Fibroblast of skin of back (primary cell): Measurements from ENCODE around the gene PLIN4.

Experiments used
- DNase-seq: peaks from one replicate; pipeline ENCODE4 v3.0.0-alpha.2; 2013

The PLIN4 gene

GRCh38 chr19:4483385-4483784 is 34.9 kb downstream of the PLIN4 start:
- no peak for DNase-seq

GRCh38 chr19:4482721-4483364 is 35.4 kb downstream of the PLIN4 start:
- DNase-seq = no peak

- DNase-seq = no peak
Observed at GRCh38 chr19:4477034-4477801, 41.1 kb downstream of the PLIN4 start.

- DNase-seq = peak; percentile 79
Observed at GRCh38 chr19:4474514-4475022, 43.7 kb downstream of the PLIN4 start.

- DNase-seq = peak; percentile 11
Observed at GRCh38 chr19:4473763-4474513, 44.3 kb downstream of the PLIN4 start.

DNA sequence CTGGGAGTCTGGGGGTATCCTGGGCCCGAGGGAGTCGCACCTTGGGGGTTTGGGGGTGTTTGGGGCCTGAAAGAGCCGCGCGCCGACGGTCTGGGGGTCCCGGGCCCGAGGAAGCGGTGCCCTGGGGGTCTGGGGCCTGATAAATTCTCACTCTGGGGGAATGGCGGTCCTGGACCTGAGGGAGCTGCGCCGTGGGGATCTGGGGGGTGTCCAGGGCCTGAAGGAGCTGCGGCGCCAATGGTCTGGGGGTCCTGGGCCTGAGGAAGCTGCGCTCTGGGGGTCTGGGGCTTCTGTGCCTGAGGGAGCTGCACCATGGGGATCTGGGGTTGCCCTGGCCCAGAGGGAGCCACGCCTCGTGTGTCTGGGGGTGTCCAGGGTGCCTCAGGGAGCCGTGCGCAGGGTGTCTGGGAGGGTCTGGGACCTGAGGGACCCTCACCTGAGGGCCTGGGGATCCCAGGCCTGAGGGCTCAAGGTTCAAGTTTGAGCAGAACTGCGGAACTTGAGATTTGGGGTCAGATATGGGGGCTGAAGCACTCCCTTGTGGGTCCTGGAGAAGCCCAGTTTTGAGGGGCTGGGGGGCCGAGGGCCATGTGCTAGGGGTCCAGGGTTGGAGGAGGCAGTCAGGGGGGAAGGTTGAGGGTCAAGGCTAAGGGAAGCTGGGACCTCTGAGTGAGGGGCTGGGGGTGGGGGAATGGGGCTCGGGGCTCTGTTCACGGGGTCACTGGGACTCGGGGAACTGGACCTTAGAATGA is 45.1 kb downstream of the PLIN4 start:
- no peak for DNase-seq

DNA sequence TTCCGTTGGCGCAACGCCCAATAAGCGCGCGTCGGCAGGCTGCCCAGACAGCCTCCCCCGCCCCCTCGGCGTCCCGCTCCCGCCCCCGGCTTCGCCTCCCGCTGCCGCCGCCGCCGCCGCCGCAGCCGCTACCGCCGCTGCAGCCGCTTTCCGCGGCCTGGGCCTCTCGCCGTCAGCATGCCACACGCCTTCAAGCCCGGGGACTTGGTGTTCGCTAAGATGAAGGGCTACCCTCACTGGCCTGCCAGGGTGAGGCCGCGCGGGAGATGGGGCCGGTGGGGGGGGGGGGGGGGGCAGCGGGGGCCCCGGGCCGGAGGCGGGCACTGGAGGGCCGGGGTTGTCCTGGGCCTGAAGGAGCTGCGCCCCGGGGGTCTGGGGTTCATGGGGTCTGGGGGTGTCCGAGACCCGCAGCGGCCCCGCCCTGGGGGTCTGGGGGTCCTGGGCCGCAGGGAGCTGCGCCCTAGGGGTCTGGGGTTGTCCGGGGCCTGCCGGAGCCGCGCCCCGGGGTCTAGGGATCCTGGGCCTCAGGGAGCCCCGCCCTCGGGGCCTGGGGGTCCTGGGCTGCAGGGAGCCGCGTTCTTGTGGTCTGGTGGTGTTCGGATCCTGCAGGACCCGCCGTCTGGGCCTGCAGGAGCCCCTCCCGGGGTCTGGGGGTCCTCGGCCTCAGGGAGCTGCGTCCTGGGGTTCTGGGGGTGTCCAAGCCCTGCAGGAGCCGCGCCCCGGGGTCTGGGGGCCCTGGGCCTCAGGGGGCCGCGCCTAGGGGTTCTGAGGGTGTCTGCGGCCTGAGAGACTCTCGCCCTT is 45.9 kb downstream of the PLIN4 start, which contains the start of gene HDGFL2:
Gene HDGFL2 (plus strand): TSS at position 124 of the 801 bp plus-strand sequence. CDS start 54 bp downstream, at position 178.
- DNase-seq = no peak

GRCh38 chr19:4471403-4472173 is 46.7 kb downstream of the PLIN4 start:
- DNase-seq = peak; percentile 100

DNA sequence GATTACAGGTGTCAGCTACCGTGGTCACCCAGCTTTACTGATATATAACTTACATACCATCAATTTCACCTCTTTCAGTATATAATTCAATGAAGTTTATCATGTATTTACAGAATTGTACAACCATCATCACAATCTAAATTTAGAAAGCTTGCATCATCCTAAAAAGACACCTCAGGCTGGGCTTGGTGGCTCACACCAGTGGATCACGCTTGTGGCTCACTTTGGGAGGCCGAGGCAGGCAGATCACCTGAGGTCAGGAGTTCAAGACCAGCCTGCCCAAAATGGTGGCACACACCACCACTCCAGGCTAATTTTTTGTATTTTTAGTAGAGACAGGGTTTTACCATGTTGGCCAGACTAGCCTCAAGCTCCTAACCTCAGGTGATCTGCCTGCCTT is 50.5 kb downstream of the PLIN4 start:
- no peak for DNase-seq

DNA sequence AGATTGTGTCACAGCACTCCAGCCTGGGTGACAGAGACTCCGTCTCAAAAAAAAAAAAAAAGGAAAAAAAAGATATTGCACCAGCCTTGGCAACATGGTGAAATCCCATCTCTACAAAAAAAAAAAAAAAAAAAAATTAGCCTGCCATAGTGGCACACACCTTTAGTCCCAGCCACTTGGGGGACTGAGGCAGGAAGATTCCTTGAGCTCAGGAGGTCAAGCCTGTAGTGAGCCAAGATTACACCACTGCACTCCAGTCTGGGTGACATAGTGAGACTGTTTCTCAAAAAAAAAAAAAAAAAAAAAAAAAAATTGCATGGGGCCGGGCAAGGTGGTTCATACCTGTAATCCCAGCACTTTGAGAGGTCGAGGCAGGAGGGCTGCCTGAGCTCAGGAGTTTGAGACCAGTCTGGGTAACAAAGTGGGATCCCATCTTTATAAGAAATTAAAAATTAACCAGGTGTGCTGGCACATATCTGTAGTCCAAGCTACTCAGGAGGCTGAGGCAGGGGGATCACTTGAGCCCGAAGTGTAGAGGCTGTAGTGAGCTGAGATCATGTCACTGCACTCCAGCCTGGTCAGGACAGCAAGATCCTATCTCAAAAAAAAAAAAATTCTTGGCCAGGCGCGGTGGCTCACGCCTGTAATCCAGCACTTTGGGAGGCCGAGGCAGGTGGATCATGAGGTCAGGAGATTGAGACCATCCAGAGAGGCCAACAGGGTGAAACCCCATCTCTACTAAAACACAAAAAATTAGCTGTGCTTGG is 53.3 kb downstream of the PLIN4 start:
- no peak for DNase-seq

DNA sequence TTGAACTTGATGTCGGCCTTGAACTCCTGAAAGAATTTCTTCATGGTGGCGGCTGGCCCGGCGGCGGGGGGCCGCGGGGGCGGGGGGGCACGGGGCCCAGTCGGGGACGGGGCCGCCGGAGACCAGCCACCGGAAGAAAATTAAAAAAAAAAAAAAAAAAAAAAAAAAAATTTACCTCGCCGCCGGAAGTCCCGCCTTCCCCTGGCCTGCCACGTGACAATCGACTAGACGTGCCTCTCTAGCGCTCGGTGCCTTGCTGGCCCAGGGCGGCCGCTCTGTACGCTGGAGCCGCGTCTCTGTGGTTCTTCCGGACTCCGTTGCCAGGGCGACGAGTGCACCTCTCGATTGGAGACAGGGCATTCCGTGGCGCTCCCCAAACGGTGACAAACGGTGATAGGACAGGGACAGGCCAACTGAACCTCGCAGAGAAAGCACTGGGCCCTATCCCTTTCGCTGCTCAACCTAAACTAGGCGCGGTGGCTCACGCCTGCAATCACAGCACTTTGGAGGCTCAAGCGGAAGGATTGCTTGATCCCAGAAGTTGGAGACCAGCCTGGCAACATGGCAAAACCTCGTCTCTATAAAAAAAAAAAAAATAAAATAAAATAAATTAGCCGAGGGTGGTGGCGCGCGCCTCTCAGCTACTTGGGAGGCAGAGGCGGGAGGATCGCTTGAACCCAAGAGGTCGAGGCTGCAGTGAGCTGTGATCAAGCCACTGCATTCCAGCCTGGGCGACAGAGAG is 60.5 kb downstream of the PLIN4 start, which contains the start of gene UBXN6:
Gene UBXN6 (minus strand): TSS at position 141 of the 742 bp plus-strand sequence. CDS start 97 bp downstream, at position 44.
- DNase-seq = peak; percentile 97

- peak; percentile 69 for DNase-seq
Observed at GRCh38 chr19:4456843-4457653, 61.2 kb downstream of the PLIN4 start.

- peak; percentile 79 for DNase-seq
Observed at GRCh38 chr19:4456476-4456842, 61.8 kb downstream of the PLIN4 start.

- DNase-seq = peak; percentile 42
Observed at GRCh38 chr19:4455719-4456475, 62.4 kb downstream of the PLIN4 start.

DNA sequence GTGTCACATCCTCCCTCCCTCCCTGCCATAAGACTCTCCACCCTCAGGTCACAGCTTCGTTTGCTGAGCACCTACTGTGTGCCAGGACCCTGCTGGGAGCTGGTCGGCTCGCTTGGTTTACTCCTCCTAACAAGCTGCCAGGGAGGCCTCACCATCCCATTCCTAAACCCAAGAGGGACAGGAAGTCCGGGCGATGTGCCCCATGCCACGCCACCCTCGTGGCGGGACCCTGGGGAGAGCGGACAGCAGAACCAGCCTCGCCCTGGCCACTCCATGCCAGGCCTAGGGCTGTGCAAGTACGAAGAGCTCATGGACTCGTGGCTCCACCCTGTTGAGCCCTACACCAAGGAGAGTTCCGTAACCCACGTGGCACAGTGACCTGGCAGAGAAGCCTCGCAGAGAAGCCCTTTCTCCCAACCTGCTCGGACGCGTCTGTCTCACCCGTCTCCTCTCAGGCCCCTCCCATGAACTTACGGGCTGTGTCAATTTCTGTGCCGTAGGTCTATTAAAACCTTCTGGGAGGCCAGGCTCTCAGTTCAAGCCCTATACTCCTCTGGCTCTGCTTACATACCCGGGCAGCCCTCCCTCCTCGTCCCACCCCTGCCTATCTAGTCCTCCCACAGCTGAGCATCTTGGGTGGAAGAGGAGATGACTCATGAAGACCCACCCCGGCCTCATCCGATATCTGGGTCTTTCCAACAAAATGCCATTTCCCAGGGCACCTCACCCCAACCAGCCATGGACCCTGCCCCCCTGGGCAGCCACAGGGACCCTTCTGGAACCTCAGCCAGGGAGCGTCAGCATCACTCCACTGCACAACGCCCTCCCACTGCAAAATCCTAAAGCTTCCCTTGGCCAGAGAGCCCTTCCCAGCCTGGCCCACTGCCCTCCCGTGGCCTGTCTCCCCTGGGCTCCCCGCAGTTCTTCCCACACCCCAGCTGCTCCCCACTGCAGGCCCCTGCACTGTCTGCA is 63.3 kb downstream of the PLIN4 start:
- peak; percentile 70 for DNase-seq
